Inferior parietal cortex (tissue), 1 donor: Measurements from ENCODE around the gene YAP1.

Experiments
- DNase-seq: peaks from one replicate; pipeline ENCODE4 v3.0.0-alpha.2; 2016; ENCODE audit errors: extremely low spot score

YAP1 gene

DNA sequence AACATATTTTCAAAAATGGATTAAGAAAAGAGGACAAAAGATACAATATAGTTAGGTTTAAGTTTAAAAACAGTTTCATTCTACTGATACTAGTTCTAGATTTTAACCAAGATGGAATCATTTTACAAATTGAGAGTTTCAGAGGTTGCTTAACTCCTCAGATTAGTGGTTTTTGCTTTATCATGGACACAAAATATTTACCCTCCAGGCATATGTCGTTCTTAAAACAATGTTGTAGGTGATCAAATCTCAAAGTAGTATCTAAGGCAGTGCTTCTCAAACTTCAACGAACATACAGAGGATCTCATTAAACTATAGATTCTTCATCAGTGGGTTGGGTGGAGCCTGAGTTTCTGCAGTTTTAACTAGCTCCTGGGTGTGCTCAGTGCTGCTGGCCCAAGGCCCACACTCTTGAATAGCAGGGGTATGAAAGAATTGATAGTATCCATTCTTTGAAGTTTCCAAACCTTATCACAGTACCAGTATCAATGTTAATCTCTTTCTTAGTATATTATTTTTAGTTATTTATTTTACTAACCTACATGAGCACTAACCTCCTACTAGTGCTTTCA is 48.0 kb downstream of the YAP1 start:
- no peak for DNase-seq

DNA sequence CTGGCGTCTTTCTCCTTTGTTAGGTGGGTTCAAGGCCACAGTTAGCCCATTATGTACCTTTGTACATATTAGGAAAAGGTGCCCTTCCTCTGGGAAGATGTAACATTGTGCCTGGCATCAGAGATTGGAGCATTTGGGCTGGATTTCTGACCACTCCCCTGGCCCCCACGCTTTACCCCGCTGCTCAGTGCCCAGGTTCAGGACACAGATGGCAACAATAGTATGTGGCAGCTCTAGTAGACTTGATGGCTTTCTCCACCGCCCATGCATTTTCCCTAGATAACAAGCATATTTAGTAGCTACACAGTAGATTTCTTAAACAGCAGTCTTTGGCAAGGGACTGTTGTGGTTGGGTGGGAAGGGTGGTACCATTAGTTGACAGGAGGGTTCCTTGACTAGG is 53.1 kb downstream of the YAP1 start:
- no peak for DNase-seq

GRCh38 chr11:102166175-102167064 is 56.2 kb downstream of the YAP1 start:
- no peak for DNase-seq

DNA sequence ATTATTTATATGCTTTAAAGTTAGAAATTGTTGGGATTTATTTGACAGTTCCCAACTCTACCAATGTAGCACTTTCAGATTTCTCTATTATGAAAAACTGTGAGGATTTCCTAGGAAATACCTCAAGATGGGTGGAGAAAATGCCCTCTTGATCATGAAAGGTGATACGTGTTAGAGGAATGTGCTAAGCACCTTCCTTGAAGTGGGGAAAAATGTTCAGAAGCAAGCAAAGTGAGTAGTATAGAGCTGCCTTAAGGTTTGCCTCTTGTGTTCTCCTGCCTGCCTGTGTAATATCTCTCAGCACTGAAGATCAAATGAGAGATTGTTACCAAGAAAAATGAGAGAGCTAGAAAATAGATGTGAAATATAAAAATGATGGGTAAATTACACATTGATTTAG is 58.2 kb downstream of the YAP1 start:
- DNase-seq: no peak

GRCh38 chr11:102171101-102171500 is 60.9 kb downstream of the YAP1 start:
- no peak for DNase-seq

- no peak for DNase-seq
Observed at GRCh38 chr11:102172127-102172848, 62.0 kb downstream of the YAP1 start.

DNA sequence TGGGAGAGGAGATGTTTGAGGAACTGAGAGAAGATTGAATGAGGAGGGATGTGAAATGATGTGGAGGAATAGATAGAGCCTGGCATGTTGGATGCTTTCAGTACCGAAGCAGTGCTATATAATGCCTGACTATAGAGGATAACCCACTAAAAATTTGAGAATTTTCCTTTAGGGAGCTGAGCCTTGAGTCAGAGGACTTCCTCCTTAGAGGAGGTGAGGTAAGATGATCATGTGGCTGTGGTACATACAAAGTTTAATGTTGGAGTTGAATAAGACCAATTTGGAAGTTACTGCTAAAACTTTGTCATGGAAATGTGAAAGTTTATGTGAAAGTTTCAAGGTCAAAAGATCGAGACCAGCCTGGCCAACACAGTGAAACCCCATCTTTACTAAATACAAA is 66.9 kb downstream of the YAP1 start:
- DNase-seq: no peak

DNA sequence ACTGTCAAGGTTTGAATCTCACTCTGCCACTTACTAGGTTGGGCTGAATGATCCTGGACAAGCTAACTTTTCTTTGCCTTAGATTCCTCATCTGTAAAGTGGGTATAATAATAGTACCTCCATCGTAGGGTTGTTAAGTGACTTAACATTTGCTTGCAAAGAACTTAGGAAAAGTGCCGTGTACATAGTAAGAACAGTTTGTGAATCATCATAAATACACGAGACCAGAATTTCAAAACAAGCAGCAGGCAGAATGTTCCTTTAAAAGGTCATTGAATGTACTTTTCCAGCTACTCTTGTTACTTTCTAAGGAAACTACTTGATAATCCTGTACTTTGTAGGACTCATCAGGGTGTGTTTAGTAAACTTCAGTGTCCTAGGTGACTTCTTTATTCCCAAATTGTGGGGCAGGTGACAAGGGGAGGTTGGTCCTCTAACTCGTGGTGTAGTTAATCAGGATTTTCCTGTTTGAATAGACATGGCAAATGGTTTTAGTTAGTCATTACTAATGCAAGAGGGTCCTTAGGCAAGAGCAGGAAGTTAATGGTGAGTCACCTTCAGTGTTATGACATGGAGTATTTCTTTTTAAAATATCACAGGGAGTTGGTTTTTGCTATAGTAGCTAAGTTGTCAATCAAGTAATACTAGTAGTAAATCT is 67.9 kb downstream of the YAP1 start:
- DNase-seq: no peak

DNA sequence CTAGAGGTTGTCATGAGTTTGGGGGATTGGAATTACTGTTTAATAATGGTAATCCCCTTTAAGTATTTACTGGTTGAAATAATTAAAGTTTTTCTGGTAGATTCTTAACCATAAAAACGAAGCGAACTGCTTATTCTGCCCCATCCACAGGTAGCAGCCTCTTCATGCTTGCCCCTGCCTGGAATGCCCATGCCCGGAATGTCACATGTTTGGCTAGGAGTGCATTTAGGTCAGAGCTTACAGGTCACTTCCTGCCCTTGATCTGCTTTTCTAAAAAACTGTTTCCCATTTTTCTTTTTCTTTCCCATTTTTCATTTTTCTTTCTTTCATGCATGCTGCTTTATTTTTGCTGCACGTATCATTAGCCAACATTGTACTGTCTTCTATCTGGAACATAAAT is 69.1 kb downstream of the YAP1 start:
- DNase-seq: no peak

DNA sequence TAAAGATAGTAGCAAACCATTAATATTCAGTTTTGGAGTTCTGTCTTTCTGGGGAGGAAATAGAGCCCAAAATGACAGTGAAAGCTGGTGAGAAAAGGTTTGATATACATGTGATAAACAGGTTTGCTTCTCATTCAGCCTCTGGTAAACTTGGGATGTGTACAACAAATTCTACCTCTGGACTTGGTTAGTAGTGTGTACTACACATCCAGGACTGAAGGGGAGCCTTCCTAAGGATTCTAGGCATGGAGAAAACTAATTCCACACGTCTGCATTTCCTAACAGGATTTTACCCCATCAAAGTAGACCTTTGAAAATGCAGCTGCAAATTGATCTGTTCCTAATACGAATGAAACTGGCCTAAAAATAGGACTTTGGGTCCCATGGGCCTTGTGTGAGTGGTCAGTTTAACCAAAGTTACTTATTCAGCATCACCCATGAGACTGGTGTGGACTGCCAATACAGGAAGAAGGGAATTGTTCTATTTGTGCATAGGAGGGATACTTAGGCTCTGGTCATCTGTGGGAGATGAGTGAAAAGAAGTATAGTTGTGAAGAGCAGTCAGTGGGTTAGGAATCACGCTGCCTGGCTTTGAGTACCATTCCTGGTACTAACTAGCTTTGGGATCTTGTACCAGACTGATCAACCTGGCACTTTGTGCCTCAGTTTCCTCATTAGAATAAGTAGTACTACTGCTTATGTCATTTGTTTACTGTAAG is 74.2 kb downstream of the YAP1 start:
- no peak for DNase-seq

- no peak for DNase-seq
Observed at GRCh38 chr11:102186551-102187191, 76.4 kb downstream of the YAP1 start.

- DNase-seq: no peak
Observed at GRCh38 chr11:102187416-102188151, 77.3 kb downstream of the YAP1 start.

- DNase-seq: no peak
Observed at GRCh38 chr11:102188488-102188887, 78.2 kb downstream of the YAP1 start.

GRCh38 chr11:102191832-102192231 is 81.6 kb downstream of the YAP1 start:
- DNase-seq: no peak

DNA sequence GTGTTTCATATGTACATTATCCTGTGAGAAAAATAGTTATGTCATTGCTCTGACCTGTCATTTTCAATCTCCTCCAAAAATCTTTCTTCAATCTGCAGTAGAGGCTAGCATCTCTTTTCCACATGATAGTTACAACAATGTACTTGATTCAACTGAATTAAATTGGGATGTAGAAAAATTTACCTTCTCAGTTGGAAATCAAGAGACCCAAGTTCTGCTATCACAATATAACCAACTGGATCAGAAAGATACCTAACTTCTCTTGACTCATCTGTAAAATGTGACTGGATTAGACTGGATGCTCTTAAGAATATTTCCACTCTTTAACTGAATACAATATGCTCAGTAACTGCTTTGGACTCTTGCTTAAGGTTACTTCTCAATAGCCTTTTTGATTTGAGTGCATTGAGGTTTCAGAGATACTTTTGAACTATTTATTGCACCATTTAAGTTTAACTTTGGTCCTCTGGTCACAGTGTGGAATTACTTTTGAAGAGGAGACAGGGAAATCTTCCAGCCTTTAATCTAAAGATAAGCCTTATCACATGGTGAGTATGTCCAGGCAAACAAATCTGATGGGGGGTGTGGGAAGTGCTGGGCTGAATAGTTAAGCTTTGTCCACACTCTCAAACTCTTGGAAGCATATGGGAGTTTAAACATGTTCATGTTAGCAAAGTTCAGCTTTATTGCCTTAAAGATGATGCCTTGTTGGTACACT is 82.3 kb downstream of the YAP1 start:
- DNase-seq: no peak

DNA sequence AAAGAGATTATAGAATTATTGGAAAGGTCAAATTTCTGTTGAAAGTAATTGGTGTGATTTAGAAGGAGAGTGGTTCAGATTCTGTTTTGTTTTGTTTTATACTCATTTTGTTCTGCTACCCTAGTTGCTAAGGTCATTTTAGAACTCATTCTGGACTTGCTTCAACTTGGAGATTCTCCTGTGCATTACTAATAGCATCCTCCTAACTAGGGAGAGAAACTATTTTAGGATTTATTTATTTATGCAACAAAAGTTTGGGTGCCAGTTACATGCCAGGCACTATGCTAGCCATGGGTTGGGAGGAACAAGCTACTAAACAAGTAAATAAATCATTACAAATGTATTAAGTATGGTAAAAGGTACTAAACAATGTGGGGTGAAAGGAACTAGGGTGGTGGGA is 84.0 kb downstream of the YAP1 start:
- no peak for DNase-seq

GRCh38 chr11:102194990-102195389 is 84.7 kb downstream of the YAP1 start:
- no peak for DNase-seq

DNA sequence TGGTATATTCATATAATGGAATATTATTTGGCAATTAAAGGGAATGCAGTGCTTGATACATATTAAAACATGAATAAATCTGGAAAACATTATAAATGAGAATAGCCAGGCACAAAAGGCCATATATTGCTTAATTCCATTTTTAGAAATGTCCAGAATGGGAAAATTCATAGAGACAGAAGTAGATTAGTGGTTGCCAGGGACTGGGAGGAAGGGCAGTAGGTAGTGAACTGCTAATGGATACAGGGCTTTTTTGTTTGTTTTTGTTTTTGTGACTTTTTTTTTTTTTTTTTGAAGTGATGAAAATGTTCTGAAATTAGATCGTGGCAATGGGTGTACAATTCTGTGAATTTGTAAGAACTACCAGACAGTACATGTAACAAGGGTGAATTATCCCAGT is 86.1 kb downstream of the YAP1 start:
- DNase-seq: no peak

DNA sequence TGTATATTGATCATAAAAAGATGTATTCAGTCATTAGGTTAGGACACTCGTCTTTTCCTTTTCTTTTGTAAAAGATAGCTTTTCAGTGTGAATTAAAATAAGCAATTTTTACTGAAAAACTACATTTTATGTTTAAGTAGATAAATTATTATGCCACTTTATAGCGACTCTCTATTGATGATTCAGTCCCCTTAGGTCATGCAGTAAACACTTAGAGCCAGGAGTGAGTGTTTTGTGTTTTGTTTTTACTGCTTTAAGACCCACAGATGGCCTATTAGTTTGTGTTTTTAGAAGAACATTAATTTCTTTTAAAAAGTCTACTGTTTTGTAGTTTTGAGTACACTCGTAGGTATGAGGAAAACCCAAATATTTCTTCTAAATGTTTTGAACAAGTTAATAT is 86.6 kb downstream of the YAP1 start:
- DNase-seq: no peak

DNA sequence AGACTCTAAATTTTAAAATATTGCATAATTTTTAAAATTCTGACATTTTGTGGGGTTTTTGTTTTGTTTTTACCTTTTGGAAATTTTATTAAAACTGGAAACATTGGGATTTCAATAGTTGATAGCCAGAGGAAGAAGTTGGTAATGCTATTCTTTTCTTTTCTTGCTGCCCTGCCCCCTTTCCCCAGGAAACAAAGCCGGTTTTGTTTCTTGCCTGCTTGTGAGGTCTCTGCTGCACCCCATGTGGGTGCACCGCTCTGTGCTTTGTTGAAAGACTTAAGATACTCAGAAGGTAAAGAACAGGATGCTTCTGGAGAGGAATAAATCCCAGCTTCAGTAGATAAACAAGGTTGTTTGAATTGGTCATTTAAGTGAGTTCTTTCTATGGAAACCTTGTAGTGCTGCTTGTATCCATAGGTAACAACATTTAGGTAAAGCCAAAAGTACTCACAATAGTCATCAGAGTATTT is 87.5 kb downstream of the YAP1 start:
- no peak for DNase-seq
